Measurements from ENCODE around the gene FSTL5. TPM values are rescaled to one million over a fixed set of nuclear protein-coding genes. Genes with fewer than 3 reads are reported as not detected.

Gene FSTL5
- total and polyA plus RNA-seq, 2 donors (not counting 3 experiments of a cell fraction or from before 2014, with no cell fraction given) = 1.3 to 1.9 TPM

- Histone ChIP-seq H2AFZ (ENCODE audit: low read depth, low read length) (no peak overlapping the region), H3K4me3 (replicated peaks in 1 of 3; ENCODE audit: insufficient read depth in 1 of 3, low read depth in 1 of 3, low read length in 3 of 3) (no peak overlapping the region), H4K20me1 (replicated peaks; ENCODE audit: control insufficient read depth, extremely low read depth, insufficient read depth, low read length) (no peaks in the 10 kb centered on the region), H3K27ac (ENCODE audit: insufficient read depth, low read depth, low read length) (no peak overlapping the region), H3K9me1 (replicated peaks; ENCODE audit: control insufficient read depth, extremely low read depth, insufficient read depth, low read length) (no peaks in the 10 kb centered on the region), H3K27me3 (ENCODE audit: control insufficient read depth in 2 of 2, insufficient read depth in 2 of 2, low read length in 2 of 2) (no peaks in the 10 kb centered on the region), H3K79me2 (ENCODE audit: control insufficient read depth, insufficient read depth, low read length) (no peaks in the 10 kb centered on the region), H3K36me3 (ENCODE audit: control insufficient read depth in 2 of 2, extremely low read depth in 1 of 2, insufficient read depth in 2 of 2, low read length in 2 of 2) (no peaks in the 10 kb centered on the region), H3K4me1 (ENCODE audit: control insufficient read depth, extremely low read depth, insufficient read depth, low read length) (no peaks in the 10 kb centered on the region), H3K9me3 (replicated peaks; ENCODE audit: control insufficient read depth, insufficient read depth, low read length) (no peaks in the 10 kb centered on the region), H3K9ac (replicated peaks; ENCODE audit: extremely low read depth, insufficient read depth, low read length) (no peak overlapping the region), H3K4me2 (ENCODE audit: insufficient read depth, low read length) (no peak overlapping the region)
- DNase-seq (ENCODE audit: low read depth, low spot score) = no peak
- POLR2A ChIA-PET = no interaction called here
- no peak for TF ChIP-seq POLR2AphosphoS5 (IDR thresholded peaks at IDR 0.05; ENCODE audit: insufficient read depth, low read depth, low read length)
- TF ChIP-seq JUN (IDR thresholded peaks at IDR 0.05; ENCODE audit: borderline replicate concordance, insufficient read depth, insufficient read length, low read depth) = no peak
- TF ChIP-seq GATA2 (IDR thresholded peaks at IDR 0.05; ENCODE audit: insufficient read depth, insufficient read length, low read depth, low read length) = no peak
- TF ChIP-seq MAX (IDR thresholded peaks at IDR 0.05; ENCODE audit: insufficient read depth, insufficient read length) = no peak
- TF ChIP-seq CTCF (IDR thresholded peaks at IDR 0.05; ENCODE audit: extremely low read depth in 1 of 2, insufficient read depth in 1 of 2, low read depth in 1 of 2, low read length in 2 of 2) = no peak
- no peak for TF ChIP-seq MYC (IDR thresholded peaks at IDR 0.05; ENCODE audit: low read depth, low read length)
- no peak for TF ChIP-seq FOS (IDR thresholded peaks at IDR 0.05; ENCODE audit: borderline replicate concordance, insufficient read depth, low read length)
- no peak for TF ChIP-seq EZH2 (IDR thresholded peaks at IDR 0.05; ENCODE audit: borderline replicate concordance, low read depth, low read length, severe bottlenecking)
- TF ChIP-seq POLR2A (IDR thresholded peaks at IDR 0.05; ENCODE audit: low read depth, low read length) = no peak
- no peak for FAIRE-seq
- dilution Hi-C loops (cut with MboI; ENCODE audit: extremely low pct_ligation_motif_present, low sequenced_read_pairs) = no loop called here
- BruUV-seq (replicated peaks) = no TSS peak
- intact Hi-C loops (cut with micrococcal nuclease) = no loop called here
- CTCF ChIA-PET = no interaction called here
Measured at GRCh38 chr4:162116095-162116779, 47.6 kb downstream of the FSTL5 start.

Measured in endothelial cell of umbilical vein (primary cell).